GM12872 (cell line): Measurements from ENCODE around the gene RFC5.

Source experiments
- TF ChIP-seq, protein P1 (sequence below): IDR thresholded peaks from 3 replicates; pipeline ENCODE4 v1.5.1; 2011; ENCODE audit warnings: low read depth, mild to moderate bottlenecking, low read length, moderate library complexity; ENCODE audit not compliant: insufficient read depth

RFC5 gene

DNA sequence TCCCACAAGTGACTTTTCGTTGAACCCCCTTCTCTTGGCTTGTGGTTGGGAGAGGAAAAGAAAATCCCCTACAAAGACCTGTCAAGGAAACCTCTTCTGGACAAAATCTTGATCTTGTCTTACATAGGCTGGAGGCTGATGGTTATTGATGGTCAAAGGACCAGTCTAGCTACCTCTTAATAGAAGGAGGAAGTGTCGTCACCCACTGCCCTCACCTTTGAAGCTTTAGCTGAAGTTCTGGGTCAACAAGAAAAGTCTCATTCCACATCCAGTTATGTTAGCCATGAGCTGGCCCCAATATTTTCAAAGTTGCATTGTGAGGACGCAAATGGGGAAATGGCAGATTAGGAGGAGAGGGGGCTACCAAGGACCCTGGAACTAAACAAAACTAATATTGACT lies 41.5 kb upstream of the RFC5 start:
- TF ChIP-seq, protein P1, sequence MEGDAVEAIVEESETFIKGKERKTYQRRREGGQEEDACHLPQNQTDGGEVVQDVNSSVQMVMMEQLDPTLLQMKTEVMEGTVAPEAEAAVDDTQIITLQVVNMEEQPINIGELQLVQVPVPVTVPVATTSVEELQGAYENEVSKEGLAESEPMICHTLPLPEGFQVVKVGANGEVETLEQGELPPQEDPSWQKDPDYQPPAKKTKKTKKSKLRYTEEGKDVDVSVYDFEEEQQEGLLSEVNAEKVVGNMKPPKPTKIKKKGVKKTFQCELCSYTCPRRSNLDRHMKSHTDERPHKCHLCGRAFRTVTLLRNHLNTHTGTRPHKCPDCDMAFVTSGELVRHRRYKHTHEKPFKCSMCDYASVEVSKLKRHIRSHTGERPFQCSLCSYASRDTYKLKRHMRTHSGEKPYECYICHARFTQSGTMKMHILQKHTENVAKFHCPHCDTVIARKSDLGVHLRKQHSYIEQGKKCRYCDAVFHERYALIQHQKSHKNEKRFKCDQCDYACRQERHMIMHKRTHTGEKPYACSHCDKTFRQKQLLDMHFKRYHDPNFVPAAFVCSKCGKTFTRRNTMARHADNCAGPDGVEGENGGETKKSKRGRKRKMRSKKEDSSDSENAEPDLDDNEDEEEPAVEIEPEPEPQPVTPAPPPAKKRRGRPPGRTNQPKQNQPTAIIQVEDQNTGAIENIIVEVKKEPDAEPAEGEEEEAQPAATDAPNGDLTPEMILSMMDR, result no peak

DNA sequence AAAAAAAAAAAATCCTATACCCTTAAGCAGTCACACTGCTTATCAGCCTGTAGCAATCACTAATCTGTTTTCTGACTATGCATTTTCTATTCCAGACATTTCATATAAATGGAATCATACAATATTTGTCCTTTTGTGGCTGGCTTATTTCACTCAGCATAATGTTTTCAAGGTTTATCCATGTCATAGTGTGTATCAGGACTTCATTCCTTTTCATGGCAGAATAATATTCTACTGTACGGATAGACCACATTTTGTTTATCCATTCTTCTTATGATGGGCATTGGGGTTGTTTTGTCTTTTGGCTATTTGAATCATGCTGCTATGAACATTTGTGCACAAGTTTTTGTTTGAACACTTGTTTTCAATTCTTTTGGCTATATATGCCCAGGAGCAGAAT lies 39.1 kb upstream of the RFC5 start:
- TF ChIP-seq, protein P1, result no peak

DNA sequence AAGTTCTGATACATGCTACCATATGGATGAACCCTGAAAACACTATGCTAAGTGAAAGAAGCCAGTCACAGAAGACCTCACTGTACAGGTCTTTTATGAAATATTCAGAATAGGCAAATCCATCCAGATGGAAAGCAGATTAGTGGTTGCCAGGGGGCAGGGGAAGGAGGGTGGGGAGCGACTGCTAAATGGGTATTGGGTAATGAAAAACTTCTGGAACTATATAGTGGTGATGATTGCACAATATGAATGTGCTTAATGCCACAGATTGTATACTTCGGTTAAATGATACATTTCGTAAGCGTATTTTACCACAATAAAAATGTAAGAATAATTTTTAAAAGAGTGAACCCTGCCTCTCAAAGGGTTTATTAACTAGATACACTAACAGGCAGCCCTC lies 35.9 kb upstream of the RFC5 start:
- TF ChIP-seq, protein P1, result no peak

- TF ChIP-seq, protein P1, result no peak
Measured at GRCh38 chr12:117981267-117981666, 35.2 kb upstream of the RFC5 start.

DNA sequence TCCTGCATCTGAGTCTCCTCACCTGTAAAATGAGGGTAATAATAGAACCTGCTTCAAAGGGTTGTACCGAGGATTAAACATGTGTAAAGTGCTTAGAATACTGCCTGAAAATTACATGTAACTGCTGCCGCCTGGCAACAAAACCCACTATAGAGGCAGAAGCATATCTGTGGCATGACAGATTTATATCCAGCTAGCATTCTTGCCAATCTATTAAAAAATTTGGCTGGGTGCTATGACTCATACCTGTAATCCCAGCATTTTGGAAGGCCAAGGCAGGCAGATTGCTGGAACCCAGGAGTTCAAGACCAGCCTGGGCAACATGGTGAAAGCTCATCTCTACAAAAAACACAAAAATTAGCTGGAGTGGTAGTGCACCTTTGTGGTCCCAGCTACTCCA lies 31.3 kb upstream of the RFC5 start:
- TF ChIP-seq, protein P1, result no peak

DNA sequence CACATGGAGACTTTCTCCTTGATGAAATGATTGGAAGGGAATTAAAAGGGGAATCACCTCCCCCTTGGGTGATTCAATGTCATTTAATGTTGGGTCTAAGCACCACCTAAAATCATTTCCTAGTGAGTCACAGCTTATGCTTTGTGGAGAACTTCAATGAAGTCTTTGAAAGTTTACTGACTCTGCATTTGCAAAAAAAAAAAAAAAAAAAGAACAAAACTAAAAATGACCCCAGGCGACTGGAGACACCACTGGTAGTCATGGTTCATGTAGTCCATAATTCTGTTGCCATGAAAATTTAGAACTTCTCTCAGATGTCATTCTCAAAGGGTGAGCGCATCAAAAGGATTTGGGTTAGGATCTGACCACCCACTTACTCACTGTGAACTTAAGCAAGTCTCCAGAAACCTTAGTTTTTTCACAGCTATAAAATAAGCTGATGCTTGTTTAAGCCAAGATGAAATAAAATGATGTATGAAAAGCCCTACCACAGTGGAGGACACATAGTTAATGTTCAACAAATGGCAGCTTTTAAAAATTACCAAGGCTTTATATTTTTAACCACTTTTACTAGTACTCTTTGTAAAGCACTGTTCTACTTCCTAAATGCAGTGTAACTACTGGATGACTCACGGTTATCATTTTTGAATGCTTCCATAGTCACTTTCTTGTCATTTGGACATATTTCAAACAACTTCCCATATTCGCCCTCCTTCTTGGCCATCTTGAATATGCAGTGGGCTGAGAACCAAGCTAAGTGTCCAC lies 29.6 kb upstream of the RFC5 start:
- TF ChIP-seq, protein P1, result no peak

DNA sequence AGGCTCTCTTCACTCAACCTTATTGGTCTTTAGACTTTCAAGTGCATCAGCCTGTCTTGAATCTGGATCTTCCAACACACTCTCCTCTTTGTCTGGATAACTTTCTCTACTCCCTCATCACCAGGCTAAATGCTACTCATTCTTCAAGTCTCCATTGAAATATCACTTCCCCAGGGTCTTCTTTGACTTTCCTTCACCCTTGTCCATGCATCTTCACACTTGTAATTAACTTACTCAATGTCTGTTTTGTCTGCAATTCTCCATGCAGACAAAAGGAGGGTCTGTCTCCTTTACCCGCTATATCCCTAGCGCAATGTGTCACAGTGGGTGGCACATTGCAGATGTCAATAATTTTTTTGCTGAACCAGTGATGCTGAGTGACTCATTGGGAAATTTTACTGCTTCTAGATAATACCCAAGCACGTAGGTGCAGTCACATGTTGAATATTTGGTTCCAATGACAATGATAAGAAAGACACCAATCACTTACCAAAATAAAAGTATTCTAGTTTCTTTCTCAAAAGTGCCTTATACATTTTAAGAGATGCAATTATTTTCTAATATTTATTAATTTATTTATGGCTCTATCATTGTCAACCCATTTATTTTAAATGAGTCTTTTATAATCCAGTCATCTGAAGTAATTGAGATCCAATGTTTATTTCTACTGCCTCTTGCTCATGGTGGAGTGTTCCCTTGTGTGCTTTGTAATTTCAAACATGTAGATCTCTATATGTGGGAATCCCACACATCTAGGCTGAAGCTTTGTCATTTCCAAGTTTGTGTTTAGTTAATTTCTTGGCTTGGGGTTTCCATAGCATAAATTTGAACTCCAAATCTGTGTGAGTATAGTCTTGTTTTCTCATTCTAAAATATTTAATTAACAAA lies 21.7 kb upstream of the RFC5 start:
- TF ChIP-seq, protein P1, result no peak
